ENCODE data around the gene RAI14.

- TF ChIP-seq CTCF (conservative IDR thresholded peaks at IDR 0.05), result no peak
- no peak for TF ChIP-seq EZH2 (IDR thresholded peaks at IDR 0.05; ENCODE audit: low read depth)
Measured at GRCh38 chr5:34765662-34766061, 109.5 kb downstream of the RAI14 start.
